ENCODE measurements around the gene STK17A.

GRCh38 chr7:43648473-43649406 is 65.8 kb downstream of the STK17A start:
- TF ChIP-seq, protein P1, sequence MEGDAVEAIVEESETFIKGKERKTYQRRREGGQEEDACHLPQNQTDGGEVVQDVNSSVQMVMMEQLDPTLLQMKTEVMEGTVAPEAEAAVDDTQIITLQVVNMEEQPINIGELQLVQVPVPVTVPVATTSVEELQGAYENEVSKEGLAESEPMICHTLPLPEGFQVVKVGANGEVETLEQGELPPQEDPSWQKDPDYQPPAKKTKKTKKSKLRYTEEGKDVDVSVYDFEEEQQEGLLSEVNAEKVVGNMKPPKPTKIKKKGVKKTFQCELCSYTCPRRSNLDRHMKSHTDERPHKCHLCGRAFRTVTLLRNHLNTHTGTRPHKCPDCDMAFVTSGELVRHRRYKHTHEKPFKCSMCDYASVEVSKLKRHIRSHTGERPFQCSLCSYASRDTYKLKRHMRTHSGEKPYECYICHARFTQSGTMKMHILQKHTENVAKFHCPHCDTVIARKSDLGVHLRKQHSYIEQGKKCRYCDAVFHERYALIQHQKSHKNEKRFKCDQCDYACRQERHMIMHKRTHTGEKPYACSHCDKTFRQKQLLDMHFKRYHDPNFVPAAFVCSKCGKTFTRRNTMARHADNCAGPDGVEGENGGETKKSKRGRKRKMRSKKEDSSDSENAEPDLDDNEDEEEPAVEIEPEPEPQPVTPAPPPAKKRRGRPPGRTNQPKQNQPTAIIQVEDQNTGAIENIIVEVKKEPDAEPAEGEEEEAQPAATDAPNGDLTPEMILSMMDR (conservative IDR thresholded peaks at IDR 0.05 in 1 of 2, IDR thresholded peaks at IDR 0.05 in 1 of 2; ENCODE audit: low read depth in 1 of 2, low read length in 2 of 2), result no peak
- no peak for TF ChIP-seq EZH2 (IDR thresholded peaks at IDR 0.05; ENCODE audit: low read length, missing control alignments)
